Lung (tissue), 12 donors: ENCODE data around the gene HAP1. TPM values are rescaled to one million over a fixed set of nuclear protein-coding genes. Genes with fewer than 3 reads are reported as not detected.
A peak's percentile ranks its signal among the peaks of the same experiment; 100 is the strongest.
"Not testable (repeated sequence)": the region's sequence is repeated elsewhere in the genome, so short reads cannot be mapped to it uniquely, and the experiment has no call there.

Source experiments
- ATAC-seq: fragments of 200-7000 bp; cut with Tn5 transposase; one replicate; pipeline ENCODE4 v1.9.1; 2020; ENCODE audit warnings: moderate number of reproducible peaks; ENCODE audit not compliant: insufficient read depth, low FRiP score
- DNase-seq, 3 donors: peaks; one replicate each; pipeline ENCODE4 v3.0.0-alpha.2; 2013 to 2017
- H3K27ac ChIP-seq, 2 donors: one replicate each; pipeline ENCODE4 v1.5.1; 2013; ENCODE audit warnings: mild to moderate bottlenecking in 2 of 2, moderate library complexity in 2 of 2, control low read depth in 1 of 2, inconsistent platforms in 1 of 2, low read depth in 1 of 2, low read length in 1 of 2
- H3K27me3 ChIP-seq, 3 donors: one replicate each; pipeline ENCODE4 v1.5.1; 2013; ENCODE audit warnings: low read length in 2 of 3; ENCODE audit not compliant: control insufficient read depth in 3 of 3, insufficient read depth in 3 of 3
- H3K36me3 ChIP-seq, 4 donors: one replicate each; pipeline ENCODE4 v1.5.1; 2013; ENCODE audit warnings: low read length in 4 of 4, mild to moderate bottlenecking in 1 of 4, moderate library complexity in 1 of 4; ENCODE audit not compliant: control insufficient read depth in 4 of 4, insufficient read depth in 4 of 4
- H3K4me1 ChIP-seq, 5 donors: one replicate each; pipeline ENCODE4 v1.5.1; 2013; ENCODE audit warnings: low read length in 5 of 5, mild to moderate bottlenecking in 2 of 5, moderate library complexity in 1 of 5; ENCODE audit not compliant: control insufficient read depth in 5 of 5, insufficient read depth in 5 of 5
- H3K4me3 ChIP-seq: one replicate; pipeline ENCODE4 v1.5.1; 2013; ENCODE audit warnings: mild to moderate bottlenecking, control low read depth, moderate library complexity
- H3K9ac ChIP-seq, 2 donors: one replicate each; pipeline ENCODE4 v1.5.1; 2013; ENCODE audit warnings: low read length in 2 of 2, control low read depth in 1 of 2; ENCODE audit not compliant: insufficient read depth in 1 of 2
- H3K9me3 ChIP-seq, 4 donors: one replicate each; pipeline ENCODE4 v1.5.1; 2013; ENCODE audit warnings: low read length in 3 of 4, mild to moderate bottlenecking in 1 of 4, moderate library complexity in 1 of 4; ENCODE audit not compliant: control insufficient read depth in 4 of 4, insufficient read depth in 3 of 4
- CTCF ChIP-seq: IDR thresholded peaks from 2 replicates; pipeline ENCODE4 v1.5.1; 2012; ENCODE audit warnings: mild to moderate bottlenecking; ENCODE audit errors: control extremely low read depth, extremely low read depth
- WGBS, 2 donors: extraction: QIAGEN DNeasy Blood & Tissue Kit; methylation state at CpG; one replicate each; pipeline ENCODE4 v1.1.7; 2013; 5-methylcytosine and 5-hydroxymethylcytosine counted together
- polyA plus RNA-seq, 2 donors: library from polyadenylated mRNA; stranded (reverse); fragments of 200-250 nt; gene quantifications; one replicate each; pipeline ENCODE4 v1.2.1, GENCODE V29; 2013
- total RNA-seq, 2 donors: library from RNA; depleted of rRNA in 1 of 2; stranded (reverse); fragments of >200 nt in 1 of 2; gene quantifications; one replicate each; pipeline ENCODE4 v1.2.1, GENCODE V29; 2014 to 2021
- donor health status: control.
- donor health status: control.
- donor health status: Bipolar disorder and iron deficiency.
- donor health status: healthy.
- donor health status: DM: yes; HTN: yes; CAD: no.

HAP1 gene
- total and polyA plus RNA-seq, 4 donors, result 0.07 to 0.57 (median 0.24) TPM

GRCh38 chr17:41707803-41708669 is 26.4 kb downstream of the HAP1 start:
- WGBS, 2 donors, result 81 to 86% methylated on average over 10 of the region's 10 CpGs
- Histone ChIP-seq H3K36me3 (no peaks in the 10 kb centered on the region), H3K9ac (no peak overlapping the region), H3K4me1 (no peaks in the 10 kb centered on the region), H3K27me3 (peaks cover 0 to 3% (median 0%) of the 10 kb centered on the region in 3 donors), H3K4me3 (no peak overlapping the region), H3K27ac (no peak overlapping the region), H3K9me3 (no peaks in the 10 kb centered on the region)
- TF ChIP-seq CTCF, result no peak
- ATAC-seq (no peak), DNase-seq (no peak)

GRCh38 chr17:41705271-41705991 is 29.0 kb downstream of the HAP1 start:
- H3K9ac ChIP-seq, result no peak overlapping the region
- H3K36me3 ChIP-seq, result no peaks in the 10 kb centered on the region
- no peak overlapping the region for H3K27ac ChIP-seq
- H3K27me3 ChIP-seq, result no peaks in the 10 kb centered on the region
- no peaks in the 10 kb centered on the region for H3K9me3 ChIP-seq
- H3K4me1 ChIP-seq, result no peaks in the 10 kb centered on the region
- no peak for TF ChIP-seq CTCF
- peak in 2 of 3 donors; percentile 11 for DNase-seq
- H3K4me3 ChIP-seq, result no peak overlapping the region
- WGBS, 2 donors, result 74 to 79% methylated on average over 13 of the region's 13 CpGs
- no peak for ATAC-seq

- H3K27me3 ChIP-seq, result no peaks in the 10 kb centered on the region
- no peak overlapping the region for H3K9ac ChIP-seq
- TF ChIP-seq CTCF, result no peak
- H3K9me3 ChIP-seq, result no peaks in the 10 kb centered on the region
- ATAC-seq, result no peak
- no peaks in the 10 kb centered on the region for H3K36me3 ChIP-seq
- H3K27ac ChIP-seq, result no peak overlapping the region
- 70 to 77% methylated on average over 8 of the region's 8 CpGs for WGBS, 2 donors
- H3K4me1 ChIP-seq, result no peaks in the 10 kb centered on the region
- no peak for DNase-seq
- H3K4me3 ChIP-seq, result no peak overlapping the region
These were observed 31.7 kb downstream of the HAP1 start for GRCh38 chr17:41702712-41703111.

GRCh38 chr17:41700843-41701242 is 33.6 kb downstream of the HAP1 start:
- 86 to 89% methylated on average over 3 of the region's 3 CpGs for WGBS, 2 donors
- not testable (repeated sequence) for H3K9me3 ChIP-seq, H3K27me3 ChIP-seq, H3K27ac ChIP-seq, DNase-seq, H3K4me3 ChIP-seq, ATAC-seq, H3K9ac ChIP-seq, H3K36me3 ChIP-seq
- H3K4me1 ChIP-seq, result peaks cover 0 to 13% (median 4%) of the 10 kb centered on the region in 5 donors
